ENCODE results near the gene COQ2. TPM values are rescaled to one million over a fixed set of nuclear protein-coding genes. Genes with fewer than 3 reads are reported as not detected.

The COQ2 gene
- polyA plus RNA-seq, 1 of the 3 experiments (the other 2 are of a cell fraction), result 14.8 TPM

DNA sequence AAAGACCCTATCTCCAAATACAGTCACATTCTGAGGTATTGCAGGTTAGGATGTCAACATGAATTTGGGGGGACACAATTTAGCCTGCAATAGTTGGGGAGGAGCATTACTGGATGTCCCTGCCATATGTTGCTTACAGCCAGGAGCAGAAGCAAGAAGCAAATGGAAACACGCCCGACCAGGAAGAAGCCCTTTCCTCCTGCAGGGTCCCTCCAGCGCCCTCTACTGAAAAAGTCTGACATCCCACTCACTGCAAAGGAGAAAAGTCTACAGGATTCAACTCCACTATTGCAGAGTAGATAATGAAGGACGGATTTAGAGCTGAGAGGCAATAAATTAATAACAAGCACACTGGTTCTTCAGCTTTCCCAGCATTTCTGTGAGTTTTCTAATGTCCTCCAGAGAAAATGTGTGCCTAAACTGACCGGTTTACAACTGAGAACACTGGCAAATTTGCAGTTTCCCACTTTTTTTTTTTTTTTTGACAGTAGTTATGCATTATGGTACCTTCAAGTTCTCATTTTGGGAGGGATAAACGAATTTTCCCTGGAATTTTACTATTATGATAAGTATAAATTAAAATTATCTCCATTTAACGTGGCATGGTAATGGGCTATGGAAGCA is 31.7 kb downstream of the COQ2 start:
- Histone ChIP-seq H3K79me2 (ENCODE audit: insufficient read depth) (no peaks in the 10 kb centered on the region), H3K9me3 (no peaks in the 10 kb centered on the region), H3K36me3 (replicated peaks in 1 of 2; ENCODE audit: control insufficient read depth in 1 of 2, insufficient read depth in 2 of 2, low read length in 1 of 2) (no peaks in the 10 kb centered on the region), H3K4me1 (ENCODE audit: control insufficient read depth in 1 of 2, insufficient read depth in 2 of 2, low read depth in 1 of 2, low read length in 1 of 2) (no peaks in the 10 kb centered on the region), H2AFZ (ENCODE audit: low read depth) (no peak overlapping the region), H3K9ac (no peak overlapping the region), H3F3A (replicated peaks; ENCODE audit: insufficient read depth) (peaks cover 12% of the 10 kb centered on the region), H3K4me3 (ENCODE audit: low read depth in 2 of 2, low read length in 1 of 2) (no peak overlapping the region; a peak in 1 of 4 replicates), H3K27me3 (ENCODE audit: insufficient read depth) (no peaks in the 10 kb centered on the region), H3K9me2 (no peaks in the 10 kb centered on the region), H3K27ac (ENCODE audit: low read depth in 2 of 2, low read length in 1 of 2) (no peak overlapping the region), H4K20me1 (ENCODE audit: insufficient read depth) (no peaks in the 10 kb centered on the region), H3K4me2 (no peak overlapping the region)
- POLR2A ChIA-PET, result no interaction called here
- WGBS (ENCODE audit: low lambda C conversion rate), result 22% methylated on average over 7 of the region's 7 CpGs
- DNase-seq, result peak; percentile 36
- CTCF ChIA-PET, result interaction anchor here (0.8 to 4.0 kb wide), 12 partner anchors 9 to 401 kb away, joined by 3 to 27 read pairs (median 4); no protein-coding TSS in a partner anchor
- TF ChIP-seq PBX3 (IDR thresholded peaks at IDR 0.05), result no peak
- TF ChIP-seq RCOR1 (IDR thresholded peaks at IDR 0.05; ENCODE audit: low read length), result no peak
- peak; percentile 38; the same call in 1 of the 2 replicates for TF ChIP-seq SMC3 (IDR thresholded peaks at IDR 0.05; ENCODE audit: low read depth, low read length)
- peak; percentile 58 for TF ChIP-seq RAD21 (IDR thresholded peaks at IDR 0.05; ENCODE audit: low read length)
- no peak for TF ChIP-seq TAF1 (IDR thresholded peaks at IDR 0.05; ENCODE audit: borderline replicate concordance, low read depth, low read length)
- TF ChIP-seq NFIC (IDR thresholded peaks at IDR 0.05; ENCODE audit: borderline replicate concordance), result no peak
- peak; percentile 65 for TF ChIP-seq CTCF (IDR thresholded peaks at IDR 0.05)

DNA sequence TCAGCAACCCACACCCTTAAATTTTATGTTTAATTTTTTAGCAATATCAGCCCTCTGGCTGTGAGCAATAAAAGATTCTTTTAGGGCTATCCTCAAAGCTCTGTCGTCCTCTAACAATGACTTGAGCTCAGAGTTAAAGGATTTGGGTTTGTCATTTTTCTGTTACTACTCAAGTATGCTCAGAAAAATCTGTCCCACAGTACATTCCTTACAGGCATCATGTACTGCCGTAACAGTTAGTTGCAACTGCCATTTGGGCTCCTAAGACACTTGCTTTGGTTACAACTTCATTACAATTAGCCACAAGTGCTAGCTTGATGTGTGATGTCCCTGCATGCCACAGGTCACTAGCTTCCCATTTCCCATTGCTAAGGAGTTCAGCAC is 33.2 kb downstream of the COQ2 start:
- CTCF ChIA-PET, result interaction anchor here (1.0 to 4.0 kb wide), 3 partner anchors 10 to 40 kb away, joined by 5 to 27 read pairs (median 7); no protein-coding TSS in a partner anchor
- WGBS (ENCODE audit: low lambda C conversion rate), result 52% methylated on average over 2 of the region's 2 CpGs
- POLR2A ChIA-PET, result no interaction called here

More for the DNA sequence above, 33.2 kb downstream of the COQ2 start:
- no peak for TF ChIP-seq FOXM1 (IDR thresholded peaks at IDR 0.05; ENCODE audit: low read depth)
- no peak for TF ChIP-seq RXRA (IDR thresholded peaks at IDR 0.05; ENCODE audit: borderline replicate concordance, low read depth)
- TF ChIP-seq YY1 (IDR thresholded peaks at IDR 0.05; ENCODE audit: low read depth), result no peak
- TF ChIP-seq RCOR1 (IDR thresholded peaks at IDR 0.05; ENCODE audit: low read length), result no peak
- no peak for TF ChIP-seq TCF12 (IDR thresholded peaks at IDR 0.05)
- no peak for TF ChIP-seq MAX (IDR thresholded peaks at IDR 0.05; ENCODE audit: low read depth)
- no peak overlapping the region for H3K9ac ChIP-seq
- no peaks in the 10 kb centered on the region for H3K79me2 ChIP-seq (ENCODE audit: insufficient read depth)
- no peaks in the 10 kb centered on the region for H4K20me1 ChIP-seq (ENCODE audit: insufficient read depth)
- no peaks in the 10 kb centered on the region for H3K27me3 ChIP-seq (ENCODE audit: insufficient read depth)
- no peak overlapping the region for H3K4me2 ChIP-seq
- H3K27ac ChIP-seq (ENCODE audit: low read depth in 2 of 2, low read length in 1 of 2), result no peak overlapping the region
- H3K9me3 ChIP-seq, result no peaks in the 10 kb centered on the region
- no peak overlapping the region for H3K4me3 ChIP-seq (ENCODE audit: low read depth in 2 of 2, low read length in 1 of 2)
- no peak for DNase-seq
- peaks cover 5% of the 10 kb centered on the region for H3F3A ChIP-seq (replicated peaks; ENCODE audit: insufficient read depth)
- H2AFZ ChIP-seq (ENCODE audit: low read depth), result no peak overlapping the region
- H3K36me3 ChIP-seq (replicated peaks in 1 of 2; ENCODE audit: control insufficient read depth in 1 of 2, insufficient read depth in 2 of 2, low read length in 1 of 2), result no peaks in the 10 kb centered on the region
- H3K9me2 ChIP-seq, result no peaks in the 10 kb centered on the region
- H3K4me1 ChIP-seq (ENCODE audit: control insufficient read depth in 1 of 2, insufficient read depth in 2 of 2, low read depth in 1 of 2, low read length in 1 of 2), result no peaks in the 10 kb centered on the region

Measured in SK-N-SH (cell line).